NCI-H146 treated with DMSO at 0.1 percent for 48 hours (cell line): Measurements from ENCODE around the gene RABAC1.
"Not testable (repeated sequence)": the region's sequence is repeated elsewhere in the genome, so short reads cannot be mapped to it uniquely, and the experiment has no call there.

ENCODE experiments used
- DNase-seq: peaks from one replicate; lab custom pipeline; 2025; ENCODE audit not compliant: unreplicated experiment; lab: John Stamatoyannopoulos, UW

The RABAC1 gene

DNA sequence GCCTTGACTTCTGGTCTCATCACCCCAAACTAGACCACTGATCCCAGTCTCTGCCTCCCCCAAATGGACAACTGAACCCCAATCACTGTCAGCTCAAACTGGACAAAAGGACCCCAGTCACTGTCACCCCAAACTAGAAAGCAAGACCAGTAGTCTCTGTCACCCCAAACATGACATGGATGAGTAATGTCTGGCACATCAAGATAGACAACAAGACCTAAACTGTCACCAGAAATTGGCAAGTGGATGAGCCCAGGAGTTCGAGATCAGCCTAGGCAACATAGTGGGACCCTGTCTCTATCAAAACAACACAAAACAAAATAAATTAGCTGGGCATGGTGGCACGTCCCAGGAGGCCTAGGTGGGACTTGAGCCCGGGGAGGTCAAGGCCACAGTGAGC, 12.0 kb downstream of the RABAC1 start:
- no peak for DNase-seq

DNA sequence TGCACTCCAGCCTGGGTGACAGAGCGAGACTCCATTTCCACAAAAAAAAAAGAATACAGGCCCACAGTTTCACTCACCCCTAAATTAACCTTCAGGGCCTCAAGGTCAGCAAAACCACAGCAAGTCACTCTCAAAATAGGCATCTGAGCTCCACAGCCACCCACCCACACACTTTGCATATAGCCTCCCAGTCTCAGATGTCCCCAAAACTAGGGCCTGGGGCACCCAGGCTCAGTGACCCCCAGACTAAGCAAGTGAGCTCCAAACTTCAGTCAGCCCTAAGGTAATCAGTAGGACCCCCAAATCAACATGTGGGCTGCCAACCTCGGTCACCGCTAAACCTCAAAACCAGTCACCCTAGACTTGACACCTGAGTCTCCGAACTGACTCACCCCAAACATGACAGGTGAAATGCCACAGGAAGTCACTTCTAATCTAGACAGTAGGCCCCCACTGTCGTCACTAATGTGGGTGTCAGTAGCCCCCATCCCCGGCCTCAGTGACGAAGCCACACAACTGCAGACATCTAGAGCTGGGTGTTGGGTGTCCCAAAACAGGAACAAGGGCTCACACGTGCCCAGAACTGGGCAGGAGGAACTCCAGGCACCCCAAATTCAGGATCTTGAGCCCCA, 13.9 kb downstream of the RABAC1 start:
- DNase-seq = no peak

DNA sequence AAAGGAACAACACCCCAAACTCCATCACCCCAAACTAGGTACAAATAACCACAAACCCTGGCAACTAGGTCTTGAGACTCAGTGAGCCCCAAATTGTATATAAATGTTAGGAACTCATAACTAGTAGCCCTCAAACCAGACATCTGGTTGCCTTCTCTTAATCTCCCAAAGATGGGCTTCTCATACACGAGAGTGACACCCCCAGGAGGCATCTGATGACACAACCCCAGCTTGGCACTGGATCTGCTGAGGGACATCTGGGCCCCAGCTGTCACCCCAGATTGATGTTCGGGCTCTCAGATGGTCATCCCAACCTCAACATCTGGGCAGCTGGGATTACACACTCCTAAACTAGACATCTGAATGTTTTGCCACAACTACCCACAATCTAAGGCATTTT, 14.8 kb downstream of the RABAC1 start:
- DNase-seq = no peak

DNA sequence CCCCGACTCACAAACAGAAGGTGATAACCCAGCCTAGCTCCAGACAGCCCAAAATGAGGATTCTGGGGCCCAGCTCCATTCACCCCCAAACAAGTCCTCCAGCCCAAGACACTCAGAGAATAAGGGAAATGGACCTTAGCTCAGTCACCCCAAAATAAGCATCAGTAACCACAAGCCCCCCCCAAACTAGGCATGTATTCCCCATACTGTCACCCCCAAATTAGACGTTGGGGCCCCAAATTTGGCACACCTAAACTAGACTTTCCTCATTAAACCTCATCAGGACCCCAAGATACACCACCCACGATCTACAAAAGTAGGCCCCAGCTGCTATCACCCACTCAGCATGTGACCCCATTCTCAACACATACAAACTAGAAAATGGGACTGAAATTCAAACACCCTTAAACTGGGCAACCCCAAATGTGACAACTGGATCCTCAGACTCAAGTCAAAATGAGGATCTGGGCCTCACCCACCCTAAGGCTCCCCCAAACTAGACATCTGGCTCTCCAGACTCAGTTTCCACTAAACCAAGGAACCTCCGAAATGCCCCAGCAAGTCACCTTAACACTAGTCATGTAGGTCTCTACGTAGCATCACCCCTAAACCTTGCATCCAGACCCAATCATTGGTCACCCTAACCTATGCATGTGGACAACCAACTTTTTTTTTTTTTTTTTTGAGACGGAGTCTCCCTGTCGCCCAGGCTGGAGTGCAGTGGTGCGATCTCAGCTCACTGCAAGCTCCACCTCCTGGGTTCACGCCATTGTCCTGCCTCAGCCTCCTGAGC, 17.5 kb downstream of the RABAC1 start:
- DNase-seq = no peak

DNA sequence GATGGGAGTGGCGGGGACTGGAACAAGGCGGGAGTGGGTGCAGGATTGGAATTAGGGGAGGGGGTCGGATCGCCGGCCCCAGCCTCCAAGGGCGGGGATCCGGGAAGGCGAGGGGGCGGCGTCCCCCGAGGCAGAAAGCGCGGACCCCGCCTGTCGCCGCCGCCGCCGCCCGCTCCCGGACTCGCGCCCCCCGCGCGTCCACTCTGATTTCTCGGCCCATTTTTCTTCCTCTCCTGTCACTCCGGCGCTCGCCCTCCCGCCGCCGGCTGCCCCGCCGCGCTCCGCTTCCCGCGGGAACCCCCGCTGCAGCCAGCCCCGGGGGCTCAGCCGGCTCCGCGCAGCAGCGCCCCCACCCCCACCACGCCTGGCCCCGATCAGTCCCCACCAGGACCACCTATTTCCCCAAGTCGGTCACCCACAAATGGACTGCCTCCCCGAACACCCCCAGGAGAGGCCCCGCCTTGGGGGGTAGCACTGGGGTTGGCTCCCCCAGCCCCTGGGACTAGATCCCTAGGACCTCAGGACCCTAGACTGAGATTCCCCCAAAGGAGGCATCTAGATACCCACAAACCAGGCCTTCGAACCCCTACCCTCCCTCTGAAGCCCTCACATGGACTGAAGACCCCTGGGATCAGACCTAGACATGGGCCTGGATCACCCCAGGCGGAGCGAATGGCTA, 18.3 kb downstream of the RABAC1 start:
- no peak for DNase-seq

DNA sequence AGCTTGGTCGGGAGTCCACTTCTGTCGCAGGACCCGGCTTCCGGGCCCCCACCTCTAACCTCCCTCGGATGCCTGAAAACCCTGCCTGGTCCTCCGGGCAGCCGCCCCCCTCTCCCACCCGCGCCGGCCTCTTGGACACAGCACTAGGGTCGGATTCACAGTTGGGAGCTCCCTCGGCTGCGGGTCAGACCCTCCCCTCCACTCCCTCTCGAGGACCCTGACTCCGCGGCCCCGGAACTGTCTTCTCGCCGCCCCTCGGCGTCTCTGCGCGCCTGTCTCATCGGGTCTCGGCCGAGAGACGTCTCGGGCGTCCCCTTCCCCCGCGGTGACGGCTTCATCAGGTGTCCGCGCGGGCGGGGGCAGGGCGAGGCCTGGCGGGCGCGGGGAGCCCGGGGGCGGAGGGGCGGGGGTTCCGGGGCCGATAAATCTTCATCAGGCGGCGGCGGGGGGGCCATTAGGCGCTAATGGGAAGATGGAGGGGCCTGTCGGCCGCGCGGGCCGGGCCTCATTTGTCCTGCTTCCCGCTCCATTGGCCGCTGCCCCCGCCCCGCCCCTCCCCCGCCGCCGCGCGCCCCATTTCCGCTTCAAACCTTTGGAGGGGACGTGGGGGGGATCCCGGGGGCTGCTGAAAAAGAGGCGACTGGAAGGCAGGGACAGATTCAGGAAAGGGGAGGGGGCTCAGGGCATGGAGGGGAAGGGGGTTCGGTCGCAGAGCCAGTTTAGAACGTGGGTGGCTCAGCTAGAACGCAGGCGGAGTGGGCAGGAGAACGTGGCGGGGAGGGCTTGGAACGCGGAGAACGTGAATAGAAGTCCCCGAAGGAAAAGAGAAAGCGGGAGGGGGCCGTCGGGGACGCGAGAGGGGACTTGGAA, 19.0 kb downstream of the RABAC1 start:
- peak; percentile 20 for DNase-seq

DNA sequence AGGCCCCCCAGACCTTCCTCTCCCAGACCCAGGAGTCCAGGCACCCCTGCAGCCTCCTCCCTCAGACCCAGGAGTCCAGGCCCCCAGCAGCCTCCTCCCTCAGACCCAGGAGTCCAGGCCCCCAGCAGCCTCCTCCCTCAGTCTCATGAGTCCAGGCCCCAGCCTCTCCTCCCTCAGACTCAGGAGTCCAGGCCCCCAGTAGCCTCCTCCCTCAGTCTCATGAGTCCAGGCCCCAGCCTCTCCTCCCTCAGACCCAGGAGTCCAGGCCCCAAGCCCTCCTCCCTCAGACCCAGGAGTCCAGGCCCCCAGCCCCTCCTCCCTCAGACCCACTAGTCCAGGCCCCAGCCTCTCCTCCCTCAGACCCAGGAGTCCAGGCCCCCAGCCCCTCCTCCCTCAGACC, 19.9 kb downstream of the RABAC1 start:
- not testable (repeated sequence) for DNase-seq

DNA sequence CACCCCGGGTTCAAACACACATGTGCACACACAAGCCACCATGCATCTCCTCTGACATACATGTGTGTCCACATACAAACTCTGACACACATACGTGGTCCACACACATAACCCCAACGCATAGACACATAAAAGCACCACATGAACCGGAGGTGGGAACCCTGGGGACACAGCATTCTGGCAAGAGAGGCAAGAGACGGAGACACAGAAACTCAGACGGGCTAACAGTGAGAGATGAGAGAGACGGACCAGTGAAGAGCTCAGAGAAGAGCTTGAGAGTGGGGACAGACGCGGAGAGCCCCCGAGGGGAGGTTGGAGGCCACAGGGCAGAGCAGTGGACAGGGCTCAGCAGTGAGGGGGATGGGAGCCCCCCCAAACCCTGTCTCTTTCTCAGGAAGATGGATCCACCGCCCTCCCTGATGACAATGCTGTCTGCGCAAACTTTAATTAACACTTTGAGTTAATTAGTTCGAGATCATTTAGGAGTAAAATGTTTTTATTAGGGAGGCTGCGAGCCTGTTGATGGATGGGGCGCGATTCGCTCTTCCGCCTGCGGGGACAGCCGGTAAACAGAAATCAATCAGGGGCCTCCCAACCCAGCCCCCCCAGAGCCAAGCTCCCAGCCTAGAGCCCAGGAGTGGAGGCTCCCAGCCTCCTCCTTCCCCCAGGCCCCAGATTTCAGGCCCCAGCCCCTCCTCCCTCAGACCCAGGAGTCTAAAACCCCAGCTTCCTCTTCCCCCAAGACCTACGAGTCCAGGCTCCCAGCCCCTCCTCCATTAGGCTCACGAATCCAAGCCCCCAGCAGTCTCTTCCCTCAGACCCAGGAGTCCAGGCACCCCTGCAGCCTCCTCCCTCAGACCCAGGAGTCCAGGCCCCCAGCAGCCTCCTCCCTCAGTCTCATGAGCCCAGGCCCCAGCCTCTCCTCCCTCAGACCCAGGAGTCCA, 21.3 kb downstream of the RABAC1 start:
- DNase-seq = no peak

DNA sequence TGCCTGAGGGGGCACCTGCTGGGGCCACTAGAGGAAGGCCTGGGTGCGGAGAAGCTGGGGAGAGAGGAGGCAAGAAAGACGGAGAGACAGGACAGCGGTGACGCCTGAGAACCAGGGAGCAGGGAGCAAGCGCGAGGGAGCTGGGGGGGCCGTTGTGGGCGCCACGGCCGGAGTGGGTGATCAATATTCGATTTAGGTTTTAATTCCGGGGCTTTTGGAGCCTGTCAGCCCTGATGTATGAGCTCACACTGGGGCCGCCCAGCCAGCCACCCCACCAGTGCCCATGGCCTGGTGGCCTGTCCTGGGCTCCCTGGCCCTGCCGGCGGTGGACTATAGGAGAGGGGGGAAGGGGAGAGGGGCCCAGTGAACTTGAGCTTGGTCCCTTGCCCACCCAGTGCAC, 22.2 kb downstream of the RABAC1 start:
- no peak for DNase-seq

DNA sequence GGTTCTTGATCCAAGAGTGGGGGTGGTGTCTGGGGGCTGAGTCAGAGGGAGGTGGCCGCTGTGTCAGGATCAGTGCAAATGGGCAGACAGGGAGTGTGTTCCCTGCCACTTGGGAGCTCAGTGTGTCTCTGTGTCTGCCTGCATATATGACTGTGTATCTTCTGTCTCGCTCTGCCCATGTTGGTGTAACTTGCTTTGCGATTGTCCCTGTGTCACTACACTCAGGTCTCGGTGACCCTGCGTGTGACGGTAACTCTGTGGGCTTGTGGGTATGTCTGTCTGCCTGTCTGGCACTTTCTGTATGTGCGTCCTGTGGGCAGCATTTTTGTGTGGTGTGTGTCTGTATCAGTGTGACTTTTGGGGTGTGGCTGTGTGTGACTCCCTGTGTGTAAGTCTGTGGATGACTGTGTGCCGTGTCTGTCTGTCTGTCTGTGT, 22.7 kb downstream of the RABAC1 start:
- DNase-seq = no peak

DNA sequence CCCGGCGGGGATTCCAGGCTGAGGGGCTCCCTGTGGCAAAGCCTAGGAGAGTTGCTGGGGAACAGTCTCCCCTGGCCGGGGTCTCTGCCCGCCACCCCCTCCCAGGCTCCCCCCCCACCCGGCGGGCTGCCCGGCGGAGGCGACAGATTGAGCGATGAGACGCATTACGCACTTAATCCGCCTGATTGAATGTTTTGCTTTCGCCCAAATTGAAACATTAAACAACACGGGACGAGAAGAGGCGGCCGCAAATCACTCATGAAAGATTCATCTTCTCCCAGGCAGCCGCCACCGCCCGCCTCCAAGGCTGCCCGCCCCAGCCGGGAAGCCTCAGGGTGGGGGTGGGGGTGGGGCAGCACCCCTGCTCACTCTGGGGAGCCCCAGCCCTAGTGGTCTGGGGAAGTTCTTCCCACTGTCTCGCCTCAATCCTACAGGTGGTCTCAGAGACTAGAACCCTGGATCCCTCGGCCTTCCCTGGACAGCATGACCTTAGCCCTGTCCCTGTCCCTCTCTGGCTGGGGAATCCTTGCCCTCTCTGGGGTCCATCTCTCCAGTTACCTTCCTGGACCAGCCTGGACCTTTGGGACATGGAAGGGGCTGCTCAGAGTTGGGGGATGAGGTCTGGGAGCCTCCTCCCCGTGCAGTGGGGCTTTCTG, 23.2 kb downstream of the RABAC1 start:
- DNase-seq = no peak

DNA sequence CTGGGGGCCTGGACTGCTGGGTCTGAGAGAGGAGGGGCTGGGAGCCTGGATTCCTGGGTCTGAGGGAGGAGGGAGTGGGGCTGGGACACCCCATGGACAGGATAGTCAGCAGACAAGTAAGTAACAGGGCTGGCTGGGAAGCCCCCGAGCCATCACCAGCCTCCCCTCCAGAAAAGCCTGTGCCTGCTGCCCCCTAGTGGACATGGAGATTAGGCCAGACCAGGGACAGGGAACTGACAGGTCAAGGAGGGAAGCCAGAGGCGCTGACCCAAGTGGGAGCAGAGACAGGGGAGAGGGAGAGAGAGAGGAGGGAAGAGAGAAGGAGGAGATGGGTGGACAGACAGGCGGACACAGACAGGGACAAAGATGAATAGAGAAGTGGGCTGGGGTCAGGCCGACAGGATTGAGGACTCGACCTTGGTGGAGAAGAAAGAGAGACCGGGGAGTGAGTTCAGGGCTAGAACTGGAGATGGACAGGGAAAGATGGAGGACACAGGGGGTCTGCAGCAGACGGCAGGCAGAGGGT, 24.2 kb downstream of the RABAC1 start:
- DNase-seq = peak; percentile 48

DNA sequence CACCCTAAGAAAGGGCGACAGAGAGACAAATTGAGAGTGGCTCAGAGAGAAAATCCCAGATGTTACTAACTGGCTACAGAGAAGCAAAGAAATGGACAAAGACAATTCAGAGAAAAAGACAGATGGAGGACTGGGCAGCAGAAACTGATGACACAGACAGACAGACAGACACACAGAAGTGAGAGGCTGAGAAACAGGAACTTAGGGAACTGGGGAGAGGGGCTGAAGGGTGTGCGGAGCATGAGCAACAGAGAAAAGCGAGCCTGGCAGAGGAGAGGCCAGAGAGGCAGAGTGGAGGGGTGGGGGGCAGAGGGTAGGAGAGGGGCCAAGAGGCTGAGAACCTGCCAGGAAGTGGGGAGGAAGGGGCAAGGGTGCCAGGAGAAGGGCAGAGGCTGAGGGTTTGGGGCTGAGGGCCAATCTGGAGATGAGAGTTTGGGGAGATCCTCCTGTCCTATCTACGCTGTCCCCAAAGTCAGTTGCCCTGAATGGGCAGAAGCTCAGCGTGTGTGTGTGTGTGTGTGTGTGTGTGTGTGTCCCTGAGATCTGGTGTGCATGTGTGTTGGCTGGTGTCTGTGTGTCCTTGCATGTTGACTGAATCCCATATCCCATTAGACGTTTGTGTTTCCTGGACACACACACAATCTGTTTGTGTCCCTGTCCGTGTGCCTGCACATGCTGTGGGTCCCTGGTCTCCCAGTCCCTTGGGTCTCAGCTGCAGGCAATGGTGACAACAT, 25.3 kb downstream of the RABAC1 start:
- no peak for DNase-seq

DNA sequence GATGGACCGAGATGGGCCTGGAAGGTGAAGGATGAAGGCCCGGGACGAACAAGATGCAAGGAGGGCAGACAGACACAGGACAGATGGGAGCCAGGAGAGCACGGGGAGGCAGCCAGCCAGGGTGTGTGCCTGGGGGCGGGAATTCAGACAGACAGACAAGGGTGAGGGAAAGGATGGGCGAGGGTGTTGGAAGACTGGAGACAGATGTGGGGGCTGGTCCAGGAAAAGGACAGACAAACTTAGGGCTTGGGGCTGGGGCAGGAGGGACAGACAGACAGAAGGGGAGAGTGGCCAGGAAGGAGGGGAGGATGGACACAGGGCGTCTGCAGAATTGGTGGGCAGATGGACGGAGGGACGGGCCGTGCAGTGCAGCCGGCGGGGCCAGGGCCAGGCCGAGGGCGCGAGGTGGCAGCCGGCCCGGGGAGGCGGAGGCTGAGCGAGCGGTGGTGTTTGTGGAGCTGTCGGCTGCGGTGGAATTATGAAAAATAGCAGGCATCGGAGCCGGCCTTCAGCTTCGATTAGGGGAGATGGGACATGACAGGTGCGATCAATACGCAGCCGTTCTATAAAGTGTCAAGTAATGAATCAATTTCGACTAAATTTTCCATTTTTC, 26.3 kb downstream of the RABAC1 start:
- DNase-seq = no peak

DNA sequence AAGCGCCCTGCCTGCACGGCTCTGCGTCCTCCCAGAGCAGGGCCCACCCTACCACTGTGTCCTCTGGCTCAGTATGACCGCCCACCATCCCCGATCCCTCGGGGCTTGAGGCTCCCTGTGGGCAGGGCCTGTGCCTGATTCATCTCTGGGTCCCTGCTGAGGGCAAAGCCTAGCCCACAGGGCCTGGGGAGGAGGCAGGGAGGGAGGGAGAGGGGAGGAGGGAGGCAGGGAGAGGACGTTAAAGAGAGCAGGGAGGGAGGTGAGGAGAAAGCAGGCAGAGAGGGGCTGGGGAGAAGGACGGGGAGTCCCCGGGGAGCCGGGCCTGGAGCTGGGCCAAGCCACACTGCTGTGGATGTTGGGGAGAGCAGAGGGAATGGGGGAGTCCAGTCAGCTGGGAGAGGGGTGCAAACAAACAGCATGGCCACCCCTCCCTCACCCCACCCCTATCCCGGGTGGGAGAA, 26.8 kb downstream of the RABAC1 start:
- no peak for DNase-seq

DNA sequence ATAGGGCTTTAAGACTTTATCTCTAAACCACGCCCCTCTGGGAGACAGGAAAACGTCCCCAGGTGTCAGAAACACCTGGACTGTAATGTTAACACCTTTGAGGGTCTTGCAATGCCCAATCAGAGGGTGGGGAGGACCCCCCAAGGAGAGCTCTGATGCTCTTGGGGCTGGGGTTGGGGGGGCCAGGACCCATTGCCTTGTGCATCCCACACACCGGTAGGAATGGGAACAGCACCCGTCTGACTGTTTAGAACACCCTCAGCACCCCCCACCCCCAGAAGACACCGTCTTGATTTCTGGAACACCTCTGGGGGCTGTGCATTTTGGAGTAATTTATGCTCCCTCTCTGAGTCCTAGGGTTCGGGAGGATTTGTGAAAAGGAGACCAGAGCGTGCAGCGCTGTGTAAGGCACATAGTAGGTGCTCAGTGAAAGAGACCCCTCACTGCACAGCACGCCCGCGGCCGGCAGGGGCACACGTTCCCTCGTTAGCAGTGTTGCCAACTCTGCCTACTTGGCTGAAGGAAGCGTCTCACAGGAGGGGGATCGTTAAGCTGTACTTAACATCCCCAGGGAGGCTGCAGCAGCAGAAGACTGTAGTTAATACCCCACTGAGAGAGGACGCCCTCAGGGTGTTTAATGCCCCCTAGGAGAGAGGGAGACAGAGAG, 28.1 kb downstream of the RABAC1 start:
- DNase-seq = peak; percentile 65

DNA sequence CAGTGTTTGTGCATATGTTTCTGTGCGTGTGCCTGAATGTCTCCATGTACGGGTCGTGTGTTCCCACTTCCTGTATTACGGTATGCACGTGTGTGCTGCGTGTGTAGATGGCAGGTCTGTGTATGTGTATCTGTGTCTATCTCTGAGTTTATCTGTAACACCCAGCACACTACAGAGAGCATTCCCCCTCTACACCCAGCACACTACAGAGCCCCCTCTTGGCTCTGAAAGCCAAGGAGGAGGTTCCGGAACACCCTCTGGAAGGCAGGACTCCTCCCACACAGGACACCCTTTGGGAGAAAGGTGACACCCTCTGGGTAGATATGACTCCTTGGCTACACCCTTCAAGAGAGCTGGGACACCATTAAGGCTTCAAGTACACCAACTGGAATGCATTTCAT, 28.8 kb downstream of the RABAC1 start:
- DNase-seq = no peak
